Fibroblast of lung (primary cell): ENCODE results near the gene TANGO2.

Experiments used
- CTCF ChIP-seq, 2 donors: IDR thresholded peaks in 1 of 2; conservative IDR thresholded peaks in 1 of 2; 1 replicate in 1 of 2; 2 replicates in 1 of 2; pipeline ENCODE4 v1.5.1; 2011 to 2012; ENCODE audit warnings: low read length in 2 of 2, control low read depth in 1 of 2, inconsistent platforms in 1 of 2, low read depth in 1 of 2, mild to moderate bottlenecking in 1 of 2
- EZH2 ChIP-seq: IDR thresholded peaks from 2 replicates; pipeline ENCODE4 v1.5.1; 2012; ENCODE audit warnings: low read length, control low read depth, mild to moderate bottlenecking; ENCODE audit errors: missing control alignments

DNA sequence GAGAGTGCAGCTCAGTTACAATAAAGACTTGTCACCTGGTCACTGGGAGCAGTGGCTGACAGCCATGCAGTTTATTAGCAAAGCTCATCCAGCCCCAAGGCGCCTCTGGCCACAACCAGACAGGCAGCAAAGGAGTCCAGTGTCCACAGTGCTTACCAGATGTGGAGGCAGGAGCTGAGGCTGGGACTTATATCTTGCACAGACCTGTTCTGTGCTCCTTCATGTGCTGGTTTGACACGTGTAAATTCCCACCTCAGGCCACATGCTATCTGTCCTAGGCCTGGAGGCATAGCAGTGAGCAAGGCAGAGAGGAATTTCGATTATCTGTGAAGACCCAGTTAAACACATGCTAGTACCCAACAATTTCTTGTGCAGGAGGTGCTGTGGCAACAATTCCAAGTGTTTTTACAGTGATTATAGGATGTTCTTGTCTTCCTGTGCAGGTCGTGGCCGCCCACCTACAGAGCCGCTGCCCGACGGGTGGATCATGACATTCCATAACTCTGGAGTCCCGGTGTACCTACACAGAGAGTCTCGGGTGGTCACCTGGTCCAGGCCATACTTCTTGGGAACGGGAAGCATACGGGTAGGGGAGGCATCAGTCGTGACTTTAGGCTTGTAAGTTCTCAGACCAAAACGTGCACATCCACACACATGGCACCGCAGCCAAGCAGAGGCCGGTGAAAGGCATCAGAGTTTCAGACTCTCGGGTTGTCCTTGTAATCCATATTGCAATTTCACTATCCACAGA lies 68.5 kb downstream of the TANGO2 start:
- no peak for TF ChIP-seq CTCF (conservative IDR thresholded peaks at IDR 0.05 in 1 of 2, IDR thresholded peaks at IDR 0.05 in 1 of 2; ENCODE audit: low read depth in 1 of 2, low read length in 2 of 2)
- TF ChIP-seq EZH2, result no peak
